ENCODE measurements around the gene B4GALT3.

Gene B4GALT3

DNA sequence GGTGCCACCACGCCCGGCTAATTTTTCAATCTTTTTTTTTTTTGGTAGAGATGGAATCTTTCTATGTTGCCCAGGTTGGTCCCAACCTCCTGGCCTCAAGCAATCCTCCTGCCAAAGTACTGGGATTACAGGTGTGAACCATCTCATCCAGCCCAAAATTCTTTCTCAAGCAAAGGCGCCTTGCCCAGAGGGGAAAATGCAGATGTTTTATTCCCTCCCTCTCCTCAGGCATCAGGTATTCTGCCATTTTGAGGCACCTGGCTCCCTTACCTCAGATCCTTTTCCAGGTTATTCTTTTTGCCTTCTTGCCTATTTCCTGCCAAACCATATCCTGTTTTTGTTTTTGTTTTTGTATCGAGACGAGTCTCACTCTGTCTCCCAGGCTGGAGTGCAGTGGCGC lies 11.1 kb upstream of the B4GALT3 start:
- no peak for DNase-seq (ENCODE audit: low spot score)

DNA sequence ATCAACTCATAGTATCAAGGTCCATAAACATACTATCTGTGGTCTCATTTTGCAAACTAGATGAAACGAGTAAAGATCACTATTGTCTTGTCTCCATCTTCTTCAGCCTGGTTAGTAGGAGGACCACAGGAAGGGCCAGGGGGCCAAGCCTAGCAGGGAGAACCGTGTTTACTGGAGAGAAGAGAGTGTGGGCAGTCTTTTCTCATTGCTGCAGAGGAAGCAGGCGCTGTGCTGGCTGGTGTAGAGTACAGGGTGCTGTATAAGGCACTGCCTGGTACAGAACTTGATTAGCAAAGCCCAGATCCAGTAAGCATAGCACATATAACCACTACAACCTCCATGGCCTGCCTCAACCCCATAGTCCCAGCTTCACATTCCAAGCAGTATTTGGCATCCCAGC lies 10.0 kb upstream of the B4GALT3 start:
- DNase-seq (ENCODE audit: low spot score) = no peak

DNA sequence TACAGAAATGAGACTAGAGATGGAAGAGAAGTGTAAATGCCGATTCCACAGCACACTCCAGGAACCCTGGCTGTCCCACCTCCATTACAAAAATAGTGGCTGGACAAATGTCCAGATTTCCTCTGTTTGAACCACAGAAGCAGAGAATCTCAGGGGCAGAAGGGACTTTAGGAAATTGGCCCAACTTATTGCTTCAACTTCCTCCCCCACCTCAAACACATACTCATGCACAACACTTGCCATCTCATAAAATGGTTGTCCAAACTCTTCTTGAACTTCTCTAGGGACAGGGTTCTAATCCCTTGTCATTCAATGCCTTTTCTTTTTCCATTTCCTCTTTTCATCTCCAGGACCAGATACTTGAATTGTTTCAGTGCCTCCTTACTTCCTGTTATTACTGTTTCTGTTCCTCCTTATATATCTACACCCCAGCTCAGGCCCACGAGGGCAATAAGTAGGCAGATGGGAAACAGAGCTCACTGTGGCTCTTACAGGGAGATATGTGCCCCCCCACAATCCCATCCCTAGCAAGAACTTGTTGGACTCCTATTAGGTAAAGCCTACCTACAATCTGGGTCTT lies 8.5 kb upstream of the B4GALT3 start:
- no peak for DNase-seq (ENCODE audit: low spot score)

DNA sequence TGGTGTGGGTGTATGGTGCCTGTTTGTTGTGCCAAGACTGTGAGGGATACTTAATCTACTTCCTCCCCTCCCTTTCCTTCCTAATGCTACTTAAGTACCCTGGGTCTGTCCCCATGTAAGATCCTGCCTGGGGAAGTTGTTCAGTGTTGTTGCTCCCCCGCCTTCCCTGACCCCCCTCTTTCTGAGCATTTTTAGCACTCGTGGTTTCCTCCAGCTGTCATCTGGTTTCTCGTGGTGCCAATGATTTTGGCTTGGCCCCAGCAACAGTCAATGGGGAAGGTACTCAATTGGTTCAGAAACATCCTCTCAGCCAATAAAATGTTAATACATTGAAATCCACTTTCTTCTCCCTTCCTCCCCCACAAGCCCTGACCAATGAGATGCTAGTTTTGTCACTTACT lies 8.0 kb upstream of the B4GALT3 start:
- DNase-seq (ENCODE audit: low spot score) = peak; percentile 90

DNA sequence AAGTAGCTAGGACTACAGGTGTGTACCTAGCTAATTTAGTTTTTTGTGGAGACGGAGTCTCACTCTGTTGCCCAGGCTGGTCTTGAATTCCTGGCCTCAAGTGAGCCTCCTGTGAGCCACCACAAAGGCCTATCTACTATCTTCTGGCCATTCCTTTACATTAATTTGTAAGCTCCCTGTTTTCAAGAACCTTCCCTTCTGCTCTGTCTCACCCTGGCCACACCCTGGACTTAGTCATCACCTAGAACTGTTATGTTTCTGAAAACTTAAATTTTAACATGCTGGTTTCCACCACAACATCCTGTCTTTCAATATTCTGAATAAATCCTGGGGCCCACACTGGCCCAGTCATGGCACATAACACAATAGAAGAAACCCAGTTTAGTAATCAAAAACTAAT lies 4.9 kb upstream of the B4GALT3 start:
- peak; percentile 85 for DNase-seq (ENCODE audit: low spot score)

DNA sequence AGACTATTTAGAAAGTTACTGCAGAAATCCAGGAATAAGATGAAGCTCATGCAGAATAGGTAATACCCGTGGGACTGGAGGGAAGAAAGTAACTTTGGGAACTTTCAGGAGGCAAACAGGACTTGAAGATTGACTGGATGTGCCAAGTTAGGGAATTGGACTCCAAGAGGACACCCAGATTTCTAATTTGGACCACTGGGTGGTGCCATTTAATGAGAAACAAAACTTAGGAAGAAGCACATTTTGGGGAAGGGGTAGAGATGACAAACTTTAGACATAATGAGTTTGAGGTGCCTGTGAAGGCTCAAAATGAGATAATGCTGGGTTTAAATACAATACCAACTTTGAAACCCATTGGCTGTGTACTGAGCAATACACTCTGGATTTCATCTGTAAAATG lies 3.3 kb upstream of the B4GALT3 start:
- peak; percentile 37 for DNase-seq (ENCODE audit: low spot score)

DNA sequence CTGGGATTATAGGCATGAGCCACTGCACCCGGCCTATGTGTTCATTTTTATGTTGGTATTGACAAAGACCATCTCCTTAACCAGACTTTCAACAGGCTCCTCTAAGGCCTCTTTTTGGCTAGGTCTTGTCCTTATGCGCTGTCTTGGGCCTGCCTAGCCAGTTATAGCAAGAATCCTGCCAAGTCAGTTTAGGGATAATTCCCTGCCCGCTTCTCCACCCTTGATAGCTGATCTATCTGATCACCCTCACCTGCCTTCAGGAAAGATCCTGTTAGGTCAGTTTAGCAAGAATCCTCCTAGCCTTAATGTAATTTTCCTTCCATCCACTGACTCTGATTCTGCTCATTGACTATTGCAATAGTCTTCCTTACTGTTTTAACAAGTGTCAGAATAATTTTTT lies 2.4 kb upstream of the B4GALT3 start:
- no peak for DNase-seq (ENCODE audit: low spot score)

DNA sequence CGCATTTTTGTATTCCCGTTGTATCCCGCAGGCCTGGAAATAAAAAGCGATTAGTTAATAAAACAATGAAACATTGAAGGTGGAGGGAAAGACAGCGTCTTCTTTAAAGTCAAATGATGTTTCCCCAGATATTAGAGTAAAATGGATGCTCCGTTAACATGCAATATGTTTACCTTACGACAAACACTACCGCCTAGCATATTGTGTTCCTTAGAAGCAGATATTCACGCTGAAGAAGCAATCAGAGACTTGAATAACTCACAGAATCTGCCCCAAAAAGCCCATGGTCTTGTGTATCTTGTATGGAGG lies 583 bp upstream of the B4GALT3 start:
- DNase-seq (ENCODE audit: low spot score) = no peak

DNA sequence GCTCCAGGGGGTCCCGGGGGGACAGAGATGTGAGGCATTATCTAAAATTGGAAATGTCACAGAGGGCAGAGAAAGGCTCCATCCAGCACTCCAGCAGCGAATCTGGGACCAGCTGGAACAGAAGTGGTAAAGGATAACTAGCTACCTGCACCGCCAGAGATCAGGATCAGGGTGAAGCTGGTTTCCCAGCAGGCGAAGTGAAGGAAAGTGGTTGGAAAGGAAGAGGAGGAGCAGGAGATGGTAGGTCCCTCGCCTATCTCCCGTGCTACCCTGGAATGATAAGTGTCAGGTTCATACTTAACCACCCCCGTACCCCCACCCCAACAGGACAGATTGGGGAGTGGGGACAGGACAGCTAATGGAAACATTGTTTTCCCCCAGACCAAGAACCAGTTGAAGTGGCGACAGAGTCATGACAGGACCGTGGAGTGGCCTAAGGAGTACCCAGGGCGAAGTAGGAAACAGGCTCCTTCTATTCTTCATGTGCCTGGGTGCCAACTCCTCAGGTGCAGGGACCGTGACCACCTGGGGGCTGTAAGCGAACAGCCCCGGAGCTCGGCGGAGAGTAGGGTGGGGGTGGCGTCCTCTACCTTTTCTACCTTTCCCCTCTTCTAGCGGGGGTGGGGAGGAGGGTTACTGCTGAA lies 717 bp downstream of the B4GALT3 start:
- no peak for DNase-seq (ENCODE audit: low spot score)

DNA sequence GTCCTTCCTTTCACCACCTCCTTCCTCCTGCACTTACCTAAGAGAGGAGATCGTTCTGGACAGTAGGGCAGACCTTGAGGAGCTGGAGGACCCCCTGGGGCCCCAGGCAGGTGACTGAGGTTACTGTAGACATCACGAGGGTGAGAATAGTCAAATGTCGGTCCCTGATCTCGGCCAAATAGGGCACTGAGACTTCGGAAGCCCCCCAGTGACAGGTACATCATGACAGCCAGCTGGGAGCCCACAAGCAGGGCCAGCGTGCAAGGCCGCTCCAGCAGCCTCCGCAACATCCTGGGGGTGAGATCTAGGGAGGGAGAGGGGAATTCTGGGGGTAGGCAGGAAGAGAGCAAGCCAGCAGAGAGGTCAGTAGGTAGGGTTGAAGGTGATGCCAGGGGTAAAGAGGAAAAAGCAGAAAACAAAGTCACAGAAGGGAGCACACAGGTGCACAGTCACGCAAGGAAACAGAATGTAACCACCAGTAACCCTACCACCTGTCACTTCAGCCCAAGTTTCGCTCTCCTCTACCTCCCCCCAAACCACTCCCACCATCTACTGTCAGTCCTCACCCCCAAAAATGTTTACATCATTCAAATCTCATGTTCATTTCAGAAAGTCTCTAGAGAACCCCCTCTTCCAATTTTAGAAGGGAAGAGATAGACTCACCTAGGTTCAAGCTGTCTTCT lies 1.4 kb downstream of the B4GALT3 start:
- no peak for DNase-seq (ENCODE audit: low spot score)

DNA sequence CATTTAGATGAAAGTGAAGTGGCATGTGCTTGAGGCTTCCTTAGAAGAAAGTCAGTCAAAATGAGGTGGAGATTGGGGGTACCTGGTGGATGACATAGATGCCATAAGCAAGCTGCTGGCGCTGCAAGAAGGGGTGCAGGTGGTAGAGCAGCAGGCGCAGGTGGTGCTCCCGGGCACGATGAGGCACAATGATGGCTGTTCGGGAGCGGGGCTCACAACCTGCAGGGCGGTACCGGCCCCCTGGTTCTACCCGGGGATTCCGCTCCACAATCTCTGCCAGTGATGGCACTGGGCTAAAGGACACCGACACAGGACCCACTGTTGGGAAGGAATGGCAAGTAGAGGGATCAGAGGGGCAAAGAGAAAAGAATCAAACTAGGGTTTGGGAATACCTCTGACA lies 2.4 kb downstream of the B4GALT3 start:
- DNase-seq (ENCODE audit: low spot score) = no peak

DNA sequence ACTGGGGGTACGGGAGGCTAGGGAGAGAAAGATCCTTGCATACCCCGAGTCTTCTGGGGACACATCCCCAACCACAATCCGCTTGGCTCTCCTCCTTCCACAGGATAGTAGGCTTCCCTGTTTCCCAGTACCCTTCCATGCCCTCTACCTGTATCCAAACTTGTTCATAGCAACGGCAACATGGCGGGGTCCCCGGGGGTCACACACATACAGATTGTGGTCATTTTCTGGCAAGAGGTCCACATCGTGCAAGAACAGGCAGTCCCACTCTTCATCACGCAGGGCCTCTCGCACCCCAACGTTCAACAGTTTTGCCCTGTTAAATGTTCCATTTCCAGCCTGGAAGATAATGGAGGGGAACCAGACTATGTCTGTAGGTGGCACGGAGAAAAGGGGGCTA lies 3.6 kb downstream of the B4GALT3 start:
- DNase-seq (ENCODE audit: low spot score) = no peak

DNA sequence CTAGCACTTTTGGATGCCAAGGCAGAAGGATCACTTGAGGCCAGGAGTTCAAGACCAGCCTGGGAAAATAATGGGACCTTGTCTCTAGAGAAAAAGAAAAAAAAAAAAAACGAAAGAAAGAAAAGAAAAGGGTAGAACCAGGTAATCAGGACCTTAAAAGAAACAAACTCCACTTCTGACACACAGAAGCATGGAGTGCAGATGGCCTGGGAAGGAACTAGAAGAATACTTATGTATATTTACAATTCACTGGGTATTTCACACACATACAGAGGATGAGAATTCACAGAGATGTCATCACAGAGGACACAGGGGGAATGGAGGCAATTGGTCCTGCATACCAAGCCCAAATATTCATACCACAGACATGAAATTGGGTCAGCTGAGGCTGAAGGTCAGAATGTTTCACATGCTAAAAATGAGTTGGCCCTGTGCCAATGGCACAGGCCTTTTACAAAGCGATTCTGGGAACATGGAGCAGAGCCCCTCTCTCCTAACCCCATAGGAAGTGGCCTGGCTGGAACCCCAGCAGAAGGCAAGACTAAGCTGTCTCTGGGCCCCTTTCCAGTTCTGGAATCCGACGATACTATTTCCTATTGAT lies 4.4 kb downstream of the B4GALT3 start:
- DNase-seq (ENCODE audit: low spot score) = no peak

DNA sequence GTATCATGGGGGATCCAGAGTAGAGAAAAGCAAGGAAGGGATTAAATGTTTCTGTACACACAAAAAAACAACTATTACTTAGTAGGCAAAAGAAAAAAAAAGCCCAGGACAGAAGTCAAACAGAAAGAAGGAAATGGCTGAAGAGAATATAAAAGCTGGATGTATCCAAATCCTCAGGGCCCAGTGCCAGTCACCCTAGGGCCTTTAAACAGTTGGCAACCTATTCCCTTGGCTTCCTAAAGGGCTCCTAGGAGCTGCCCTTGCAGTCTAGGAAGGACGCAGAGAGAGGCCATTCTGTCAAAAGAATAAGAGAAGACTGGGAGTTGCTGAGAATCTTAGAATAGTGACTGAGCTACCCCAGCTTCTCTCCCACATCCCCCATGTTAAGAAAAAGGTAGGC lies 5.0 kb downstream of the B4GALT3 start:
- no peak for DNase-seq (ENCODE audit: low spot score)

DNA sequence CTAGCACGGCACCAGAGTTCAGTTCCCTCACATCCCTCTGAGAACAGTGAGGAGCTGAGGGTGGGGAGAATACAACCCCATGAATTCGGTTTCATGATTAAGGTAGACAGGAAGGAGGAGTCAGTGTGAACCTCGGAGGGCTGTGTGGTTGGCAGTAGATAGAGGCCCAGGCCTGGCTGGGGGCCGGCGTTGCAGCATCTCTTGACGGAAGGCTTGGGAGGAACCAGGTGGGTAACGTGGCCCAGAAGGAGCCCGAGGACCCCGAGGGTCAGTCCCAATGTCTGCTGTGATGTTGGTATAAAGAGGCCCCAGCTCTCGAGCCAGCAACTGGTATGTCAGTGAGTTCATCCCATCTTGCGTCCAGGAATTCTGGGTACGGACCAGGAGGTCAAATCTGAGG lies 5.6 kb downstream of the B4GALT3 start:
- DNase-seq (ENCODE audit: low spot score) = no peak

DNA sequence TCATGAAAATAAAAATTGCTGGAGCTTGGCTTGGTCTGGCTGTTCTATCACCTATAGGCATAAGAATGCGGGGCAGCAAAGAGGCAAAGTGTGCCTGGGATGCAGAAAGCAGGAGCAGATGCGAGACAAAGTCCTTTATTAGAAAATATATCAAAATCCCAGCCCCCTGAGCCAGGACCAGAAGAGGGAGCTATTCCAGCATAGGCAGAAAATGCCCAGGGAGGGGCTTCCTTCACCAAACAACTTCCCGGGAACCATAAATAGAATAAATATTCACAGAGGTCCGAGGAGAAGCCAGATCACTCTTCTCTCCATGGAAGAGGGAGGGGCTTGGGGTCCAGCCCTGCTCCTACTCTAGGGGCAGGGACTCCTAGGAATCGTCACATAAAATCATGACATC lies 6.1 kb downstream of the B4GALT3 start:
- no peak for DNase-seq (ENCODE audit: low spot score)

DNA sequence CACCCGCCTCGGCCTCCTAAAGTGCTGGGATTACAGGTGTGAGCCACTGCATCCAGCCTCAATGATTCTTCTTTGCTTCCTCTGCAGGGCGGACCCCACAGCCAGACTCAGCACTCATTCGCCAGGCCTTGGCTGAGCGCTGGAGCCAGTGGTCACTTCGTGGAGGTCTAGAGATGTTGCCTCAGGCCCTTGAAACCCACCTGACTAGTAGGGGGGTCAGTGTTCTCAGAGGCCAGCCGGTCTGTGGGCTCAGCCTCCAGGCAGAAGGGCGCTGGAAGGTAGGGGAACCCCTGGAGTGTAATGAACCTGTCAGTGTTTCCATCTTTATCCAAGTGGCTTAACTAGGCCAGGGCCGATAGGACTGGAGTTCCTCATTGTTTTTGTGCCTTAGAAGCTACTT lies 8.4 kb downstream of the B4GALT3 start:
- DNase-seq (ENCODE audit: low spot score) = no peak

DNA sequence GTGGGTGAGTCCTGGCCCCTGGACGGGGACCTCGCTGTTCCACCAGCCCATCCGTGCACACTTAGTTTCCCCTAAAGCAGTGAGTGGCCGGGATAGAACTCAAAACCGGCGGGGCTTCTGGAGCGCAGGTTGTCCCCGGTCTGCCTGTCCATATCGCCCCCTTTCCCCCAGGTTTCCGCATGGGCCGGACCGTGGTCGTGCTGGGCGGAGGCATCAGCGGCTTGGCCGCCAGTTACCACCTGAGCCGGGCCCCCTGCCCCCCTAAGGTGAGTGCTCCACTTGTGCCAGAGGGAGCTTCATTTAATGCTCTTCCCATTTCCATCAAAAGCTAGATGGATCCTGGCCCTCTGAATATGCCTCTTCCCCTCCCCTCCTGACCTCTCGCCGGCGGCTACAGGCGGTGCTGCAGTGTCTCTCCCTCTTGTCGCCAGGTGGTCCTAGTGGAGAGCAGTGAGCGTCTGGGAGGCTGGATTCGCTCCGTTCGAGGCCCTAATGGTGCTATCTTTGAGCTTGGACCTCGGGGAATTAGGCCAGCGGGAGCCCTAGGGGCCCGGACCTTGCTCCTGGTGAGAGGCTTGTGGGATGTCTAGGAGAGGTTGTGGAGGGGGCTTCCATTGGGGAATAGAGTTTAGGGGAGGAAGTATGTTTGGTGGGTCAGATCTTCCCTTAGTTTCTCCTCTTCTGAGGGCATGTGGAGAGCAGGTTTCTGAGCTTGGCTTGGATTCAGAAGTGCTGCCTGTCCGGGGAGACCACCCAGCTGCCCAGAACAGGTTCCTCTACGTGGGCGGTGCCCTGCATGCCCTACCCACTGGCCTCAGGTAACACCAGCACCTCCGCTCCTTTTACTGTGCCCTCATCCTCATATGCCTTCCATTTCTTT lies 10.4 kb downstream of the B4GALT3 start:
- no peak for DNase-seq (ENCODE audit: low spot score)

DNA sequence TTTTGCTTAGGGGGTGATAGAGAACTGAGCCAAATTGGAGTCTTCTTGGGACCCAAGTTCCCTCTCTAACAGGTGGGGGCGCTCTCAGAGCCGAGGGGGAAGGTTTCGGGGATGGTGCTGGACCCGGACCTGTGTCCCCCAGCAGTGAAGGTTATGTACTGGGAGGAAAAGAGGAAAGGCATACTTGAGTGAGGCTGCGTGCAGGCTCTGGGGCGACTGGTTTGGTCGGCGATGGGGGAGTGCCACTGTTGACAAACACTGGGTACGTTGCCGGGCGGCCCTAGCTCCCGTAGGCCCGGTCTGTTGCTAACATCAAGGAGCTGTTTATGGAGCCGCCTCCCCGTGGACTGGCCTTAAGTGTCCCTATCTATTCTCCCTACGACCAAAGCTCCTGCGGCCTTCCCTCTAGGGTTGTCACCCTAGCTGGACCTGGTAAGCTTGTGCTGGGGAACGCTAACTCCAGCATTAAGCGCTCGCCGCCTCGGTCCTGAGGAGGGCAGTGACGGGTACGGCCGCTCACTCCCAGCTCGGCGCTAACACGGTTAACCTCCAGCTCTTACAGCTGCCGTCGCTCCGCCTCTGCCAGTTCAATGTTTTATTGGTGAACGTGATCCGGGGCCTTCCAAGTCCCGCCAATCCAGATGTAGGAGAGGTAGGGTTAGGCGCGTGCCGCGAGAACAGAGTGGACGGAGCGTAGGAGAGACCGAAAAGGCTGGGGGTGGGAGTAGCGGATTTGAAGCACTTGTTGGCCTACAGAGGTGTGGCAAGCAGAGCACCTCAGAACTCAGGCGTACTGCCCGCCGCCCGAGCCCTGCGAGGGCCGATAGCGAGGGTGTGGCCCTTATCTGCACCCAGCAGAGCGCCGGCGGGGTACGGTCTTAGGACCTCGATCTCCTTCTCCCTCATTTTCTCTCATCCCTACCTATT lies 11.3 kb downstream of the B4GALT3 start, which contains the start of gene PPOX:
Gene PPOX, plus strand, starts transcription at position 685 of the 927 bp plus-strand sequence. CDS start 422 bp downstream, outside the sequence.
- peak; percentile 93 for DNase-seq (ENCODE audit: low spot score)

DNA sequence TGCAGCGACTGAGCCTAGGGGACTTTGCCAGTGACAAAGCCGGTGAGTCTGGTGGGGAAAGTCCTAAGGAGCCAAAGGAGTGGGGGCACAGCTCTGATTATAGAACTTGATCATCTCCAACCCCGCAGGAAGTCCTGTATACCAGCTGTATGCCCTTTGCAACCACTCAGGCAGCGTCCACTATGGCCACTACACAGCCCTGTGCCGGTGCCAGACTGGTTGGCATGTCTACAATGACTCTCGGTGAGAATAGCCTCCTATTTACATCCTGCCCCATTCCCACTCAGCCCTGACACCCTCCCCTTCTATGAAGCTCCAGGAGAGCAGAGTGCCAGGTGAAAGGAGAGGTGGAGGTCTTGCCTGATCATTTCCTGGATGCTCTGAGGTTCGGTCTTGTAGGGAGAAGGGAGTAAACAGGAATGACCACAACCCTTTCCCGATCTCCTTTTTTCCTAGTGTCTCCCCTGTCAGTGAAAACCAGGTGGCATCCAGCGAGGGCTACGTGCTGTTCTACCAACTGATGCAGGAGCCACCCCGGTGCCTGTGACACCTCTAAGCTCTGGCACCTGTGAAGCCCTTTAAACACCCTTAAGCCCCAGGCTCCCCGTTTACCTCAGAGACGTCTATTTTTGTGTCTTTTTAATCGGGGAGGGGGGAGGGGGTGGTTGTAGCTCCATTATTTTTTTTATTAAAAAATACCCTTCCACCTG lies 12.3 kb downstream of the B4GALT3 start:
- no peak for DNase-seq (ENCODE audit: low spot score)

DNA sequence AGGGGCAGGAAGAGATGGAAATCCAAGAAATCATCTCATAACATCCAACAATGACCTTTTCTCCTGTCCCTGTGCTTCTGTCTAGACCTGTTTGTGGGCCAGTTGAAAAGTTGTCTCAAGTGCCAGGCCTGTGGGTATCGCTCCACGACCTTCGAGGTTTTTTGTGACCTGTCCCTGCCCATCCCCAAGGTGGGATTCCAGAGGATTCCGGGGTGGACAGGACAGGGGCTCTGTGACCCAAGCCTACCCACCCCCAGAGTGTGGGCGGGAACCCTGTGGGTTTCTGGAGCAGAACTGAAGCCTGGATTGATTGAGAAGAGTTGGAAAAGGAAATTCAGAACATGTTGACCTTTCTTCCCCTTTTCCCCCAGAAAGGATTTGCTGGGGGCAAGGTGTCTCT lies 13.5 kb downstream of the B4GALT3 start:
- DNase-seq (ENCODE audit: low spot score) = no peak
